ENCODE measurements around the gene PWP2.
"Not testable (repeated sequence)": the region's sequence is repeated elsewhere in the genome, so short reads cannot be mapped to it uniquely, and the experiment has no call there.

PWP2 gene

DNA sequence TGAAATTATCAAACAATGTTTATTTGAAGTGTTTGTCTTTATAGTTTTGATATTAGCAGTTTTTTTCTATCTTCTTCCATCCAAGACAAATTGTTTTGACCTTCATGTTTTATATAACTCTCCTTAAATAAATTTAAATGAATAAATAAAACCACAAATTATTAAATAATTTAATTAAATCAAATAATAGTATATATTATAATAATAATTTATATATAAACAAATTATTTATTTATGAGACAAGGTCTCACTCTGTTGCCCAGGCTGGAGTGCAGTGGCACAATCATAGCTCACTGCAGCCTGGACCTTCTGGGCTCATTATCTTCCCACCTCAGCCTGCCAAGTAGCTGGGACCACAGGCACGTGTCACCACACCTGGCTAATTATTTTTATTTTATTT, 12.4 kb upstream of the PWP2 start:
- no peak for TF ChIP-seq CTCF (IDR thresholded peaks at IDR 0.05; ENCODE audit: borderline replicate concordance, insufficient read depth, low read depth, low read length)
- H3K4me3 ChIP-seq (ENCODE audit: low read depth, low read length): no peak overlapping the region

DNA sequence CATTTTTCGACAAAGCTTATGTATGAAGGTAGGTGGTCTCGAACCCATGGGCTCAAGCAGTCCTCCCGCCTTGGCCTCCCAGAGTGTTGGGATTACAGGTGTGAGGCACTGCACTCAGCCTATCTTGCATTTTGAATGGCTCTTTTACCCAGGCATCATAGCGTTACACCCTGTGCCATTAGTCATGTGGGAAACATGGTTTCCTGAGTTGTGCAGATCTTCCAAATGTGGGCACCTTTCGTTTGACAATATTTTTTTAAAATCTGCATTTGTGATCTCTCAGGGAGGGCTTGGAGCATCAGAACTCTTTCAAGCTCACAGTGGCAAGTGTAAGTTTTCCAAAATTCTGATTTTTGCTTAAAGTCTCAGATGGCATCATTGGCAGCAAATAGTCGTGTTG, 8.7 kb upstream of the PWP2 start:
- not testable (repeated sequence) for H3K4me3 ChIP-seq (ENCODE audit: low read depth, low read length)

- H3K4me3 ChIP-seq (ENCODE audit: low read depth, low read length): not testable (repeated sequence)
These were observed 8.2 kb upstream of the PWP2 start for GRCh38 chr21:44098964-44099363.

DNA sequence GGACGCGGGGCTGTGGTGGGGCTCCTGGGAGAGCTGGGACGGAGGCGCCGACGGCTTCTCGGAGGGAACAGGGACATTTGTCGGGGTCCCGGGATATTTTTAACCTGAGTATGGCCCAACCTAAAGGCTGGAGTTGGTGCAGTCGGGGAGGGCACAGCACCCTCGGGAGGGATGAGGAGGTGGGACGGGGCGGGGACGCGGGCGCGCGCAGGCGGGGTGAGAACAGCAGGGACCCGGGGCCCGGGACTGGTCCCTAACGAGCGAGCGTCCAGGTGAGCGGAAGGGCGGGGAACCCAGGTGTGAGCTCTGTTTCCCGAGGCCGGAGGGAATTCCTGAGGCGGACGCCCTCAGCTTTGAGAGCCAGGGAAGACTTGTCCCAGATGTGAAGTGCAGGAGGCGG, 390 bp downstream of the PWP2 start:
- H3K4me3 ChIP-seq (ENCODE audit: low read depth, low read length): not testable (repeated sequence)

DNA sequence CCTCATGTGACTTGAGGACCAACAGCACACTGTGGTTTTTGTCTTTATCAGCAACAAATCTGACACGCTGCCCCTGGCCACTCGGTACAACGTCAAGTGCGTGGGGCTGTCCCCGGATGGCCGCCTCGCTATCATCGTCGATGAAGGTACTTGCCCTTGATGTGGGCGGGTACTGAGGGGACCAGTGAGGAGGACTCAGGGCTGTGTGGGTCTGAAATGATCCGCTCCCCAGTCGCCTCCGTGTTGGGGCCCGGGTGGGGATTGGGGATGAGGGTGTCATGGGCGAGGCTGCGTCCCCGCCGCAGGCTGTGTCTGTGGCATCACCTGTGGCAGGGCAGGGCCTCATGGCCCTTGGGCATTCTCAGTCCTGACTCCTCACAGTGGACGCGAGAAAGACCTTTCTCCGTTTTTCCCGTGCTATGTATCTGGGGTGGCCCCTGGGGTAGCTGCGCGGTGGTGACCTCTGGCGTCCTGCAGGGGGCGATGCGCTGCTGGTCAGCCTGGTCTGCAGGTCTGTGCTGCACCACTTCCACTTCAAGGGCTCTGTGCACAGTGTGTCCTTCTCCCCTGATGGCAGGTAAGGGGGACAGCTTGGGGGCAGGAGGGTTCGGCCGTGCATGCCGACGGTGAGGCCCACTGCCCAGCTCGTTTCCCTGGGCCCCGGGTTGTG, 6.6 kb downstream of the PWP2 start:
- not testable (repeated sequence) for H3K4me3 ChIP-seq (ENCODE audit: low read depth, low read length)

GRCh38 chr21:44122131-44122530, 14.9 kb downstream of the PWP2 start:
- H3K4me3 ChIP-seq (ENCODE audit: low read depth, low read length): not testable (repeated sequence)

- not testable (repeated sequence) for H3K4me3 ChIP-seq (ENCODE audit: low read depth, low read length)
These were observed 20.6 kb downstream of the PWP2 start for GRCh38 chr21:44127827-44128226.

DNA sequence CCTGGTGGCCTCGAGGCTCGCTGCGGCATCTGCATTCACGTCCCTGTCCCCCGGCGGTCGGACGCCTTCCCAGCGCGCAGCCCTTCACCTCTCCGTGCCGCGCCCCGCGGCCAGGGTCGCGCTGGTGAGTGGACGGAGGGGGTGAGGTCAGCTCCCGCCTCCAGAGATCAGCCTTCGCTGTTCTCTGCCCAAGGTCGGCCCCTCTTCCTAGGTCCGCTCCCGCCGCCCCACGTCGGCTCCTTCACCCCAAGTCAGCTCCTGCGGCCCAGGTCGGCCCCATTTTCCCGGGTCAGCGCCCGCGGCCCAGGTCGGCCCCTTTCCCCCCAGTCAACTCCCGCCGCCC, 26.5 kb downstream of the PWP2 start:
- not testable (repeated sequence) for H3K4me3 ChIP-seq (ENCODE audit: low read depth, low read length)

DNA sequence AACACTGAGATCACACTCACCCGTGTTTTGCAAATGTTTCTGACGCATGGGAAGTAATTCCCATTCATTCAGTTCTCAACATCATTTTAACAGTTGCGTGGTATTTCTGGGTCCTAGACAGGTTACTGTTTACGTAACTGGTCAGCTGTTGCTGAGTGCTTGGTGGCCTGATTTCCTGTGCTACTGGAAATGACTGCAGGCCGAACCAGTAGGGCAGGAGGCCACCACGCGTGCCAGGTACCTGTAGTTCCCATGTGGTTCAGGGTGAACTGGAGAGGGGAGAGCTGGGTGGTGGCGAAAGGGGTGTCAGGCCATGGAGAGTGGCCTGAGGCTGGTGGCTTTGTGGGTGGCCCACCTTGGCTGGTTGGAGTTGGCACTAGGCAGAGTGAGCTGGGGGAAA, 27.5 kb downstream of the PWP2 start:
- H3K4me3 ChIP-seq (ENCODE audit: low read depth, low read length): not testable (repeated sequence)

- not testable (repeated sequence) for H3K4me3 ChIP-seq (ENCODE audit: low read depth, low read length)
These were observed 30.8 kb downstream of the PWP2 start for GRCh38 chr21:44138039-44138438.

DNA sequence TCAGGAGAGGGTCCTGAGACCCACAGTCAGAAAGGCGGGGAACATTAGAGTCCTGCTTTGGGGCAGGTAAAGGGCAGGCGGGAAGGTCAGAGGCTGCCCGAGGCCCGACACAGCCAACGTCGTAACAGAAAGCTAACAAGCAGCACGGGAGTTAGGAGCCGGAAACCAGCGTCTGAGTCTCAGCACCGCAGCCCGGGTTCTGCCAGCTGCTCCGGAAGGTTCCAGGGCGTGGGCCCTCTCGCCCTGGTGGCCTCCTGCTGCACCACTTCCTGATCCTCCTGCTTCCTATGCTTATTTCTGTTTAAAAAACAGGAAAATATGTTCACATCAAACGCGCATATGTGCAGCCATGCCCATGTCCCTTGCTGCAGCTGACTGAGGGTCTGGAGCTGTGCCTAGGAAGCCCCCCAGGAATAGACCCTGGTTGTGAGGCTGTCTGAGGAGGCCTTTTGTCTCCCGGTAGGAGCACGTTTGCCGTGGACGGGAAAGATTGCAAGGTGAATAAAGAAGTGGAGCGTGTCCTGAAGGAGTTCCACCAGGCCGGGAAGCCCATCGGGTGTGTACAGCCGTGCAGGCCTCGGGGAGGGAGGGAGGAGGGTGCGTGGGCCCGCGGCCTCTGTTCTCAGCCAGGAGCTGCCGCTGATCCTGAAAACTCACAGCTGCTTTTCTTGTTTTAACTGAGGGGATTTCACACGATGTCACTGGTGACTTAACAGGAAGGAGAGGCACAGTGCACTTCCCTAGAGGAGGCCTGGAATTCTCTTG, 32.8 kb downstream of the PWP2 start:
- H3K4me3 ChIP-seq (ENCODE audit: low read depth, low read length): not testable (repeated sequence)

DNA sequence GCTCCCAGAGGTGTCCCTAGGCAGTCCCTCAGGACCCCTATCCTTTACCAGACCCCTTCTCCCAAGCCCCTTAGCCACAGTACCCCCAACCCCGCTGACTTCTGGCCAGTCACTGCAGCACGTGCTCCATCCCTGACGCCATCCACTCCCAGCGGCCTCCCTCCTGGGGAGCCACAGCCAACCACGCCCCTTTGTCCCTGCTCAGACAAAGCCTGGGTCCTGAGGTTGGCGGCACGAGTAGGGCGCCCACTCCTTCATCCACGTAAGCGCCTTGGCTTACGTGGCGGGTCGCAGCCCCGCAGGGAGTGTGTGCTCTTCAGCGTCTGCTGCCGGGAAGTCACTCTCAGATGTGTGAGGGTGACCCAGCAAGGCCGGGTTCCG, 33.3 kb downstream of the PWP2 start:
- H3K4me3 ChIP-seq (ENCODE audit: low read depth, low read length): not testable (repeated sequence)

DNA sequence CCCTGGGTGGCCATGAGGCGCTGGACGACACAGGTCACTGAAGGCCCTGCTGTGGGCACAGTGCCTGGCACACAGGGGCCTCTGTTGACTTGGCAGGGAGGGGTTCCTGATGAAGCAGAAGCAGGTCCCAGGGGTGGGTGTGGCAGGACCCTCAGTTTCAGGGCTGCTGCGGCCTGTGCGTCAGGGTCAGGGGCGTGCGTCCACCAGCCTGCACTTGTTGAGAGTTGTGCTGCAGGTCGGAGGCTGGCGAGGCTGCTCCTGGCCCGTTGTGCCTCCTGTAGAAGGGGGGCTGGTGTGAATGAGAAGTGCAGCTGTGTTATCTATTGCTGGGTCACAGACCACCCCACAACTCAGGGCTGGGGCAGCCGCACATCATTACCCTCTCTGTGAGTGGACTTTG, 35.3 kb downstream of the PWP2 start:
- H3K4me3 ChIP-seq (ENCODE audit: low read depth, low read length): not testable (repeated sequence)

GRCh38 chr21:44143380-44143779, 36.2 kb downstream of the PWP2 start:
- H3K4me3 ChIP-seq (ENCODE audit: low read depth, low read length): not testable (repeated sequence)

DNA sequence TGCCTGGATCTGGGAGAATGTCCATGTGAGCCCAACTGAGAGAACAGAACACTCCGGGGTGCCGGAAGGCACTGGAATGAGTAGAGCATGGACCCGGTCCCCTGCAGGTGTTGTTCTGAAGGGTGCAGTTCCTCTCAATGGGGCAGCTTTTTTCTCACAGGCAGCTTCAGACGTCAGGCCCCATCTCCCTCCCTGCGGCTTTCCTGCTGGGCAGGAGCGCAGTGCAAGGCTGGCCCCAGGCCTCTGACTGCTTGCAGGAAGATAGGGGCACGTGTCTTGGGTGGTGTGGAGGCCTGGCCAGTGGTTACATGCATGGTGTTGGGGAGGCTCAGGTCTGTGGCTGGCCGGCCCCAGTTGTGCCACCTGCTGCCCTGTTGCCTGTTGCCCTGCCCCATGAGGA, 36.8 kb downstream of the PWP2 start:
- H3K4me3 ChIP-seq (ENCODE audit: low read depth, low read length): not testable (repeated sequence)

DNA sequence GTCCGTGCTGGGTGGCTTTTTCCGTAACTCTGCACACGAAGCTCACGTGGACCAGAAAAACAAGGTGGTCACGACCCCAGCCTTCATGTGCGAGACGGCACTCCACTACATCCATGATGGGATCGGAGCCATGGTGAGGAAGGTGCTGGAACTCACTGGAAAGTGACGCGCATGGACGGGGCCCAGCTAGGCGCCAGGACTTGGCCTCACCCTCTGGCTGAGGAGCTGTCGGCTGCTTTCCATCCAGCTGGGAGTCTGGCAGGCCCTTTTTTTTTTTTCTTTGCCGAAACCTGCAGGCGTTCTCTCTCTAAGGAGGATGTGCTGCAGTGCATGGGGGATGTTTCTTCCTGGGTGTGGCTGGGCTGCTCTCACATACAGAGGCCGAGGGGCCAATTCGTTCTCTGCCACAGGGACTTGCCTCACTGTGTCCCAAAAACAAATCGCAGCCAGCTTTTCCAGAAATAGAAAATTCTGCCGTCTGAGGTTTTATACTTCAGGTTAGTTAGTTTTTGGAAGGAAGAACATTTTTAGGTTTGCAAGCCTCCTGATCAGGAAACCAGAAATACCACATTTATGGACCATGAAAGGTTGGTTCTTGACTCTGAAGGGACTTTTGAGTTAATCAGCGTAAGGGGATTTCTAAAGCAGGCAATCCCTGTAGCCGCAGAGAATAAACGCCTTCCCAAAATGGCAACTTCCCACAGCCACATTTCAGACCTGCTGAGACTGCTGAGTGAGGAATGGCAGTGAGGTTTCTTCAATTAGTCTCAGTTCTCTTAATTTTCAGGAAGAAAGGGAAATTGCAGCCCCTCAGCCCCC, 37.8 kb downstream of the PWP2 start:
- H3K4me3 ChIP-seq (ENCODE audit: low read depth, low read length): not testable (repeated sequence)

DNA sequence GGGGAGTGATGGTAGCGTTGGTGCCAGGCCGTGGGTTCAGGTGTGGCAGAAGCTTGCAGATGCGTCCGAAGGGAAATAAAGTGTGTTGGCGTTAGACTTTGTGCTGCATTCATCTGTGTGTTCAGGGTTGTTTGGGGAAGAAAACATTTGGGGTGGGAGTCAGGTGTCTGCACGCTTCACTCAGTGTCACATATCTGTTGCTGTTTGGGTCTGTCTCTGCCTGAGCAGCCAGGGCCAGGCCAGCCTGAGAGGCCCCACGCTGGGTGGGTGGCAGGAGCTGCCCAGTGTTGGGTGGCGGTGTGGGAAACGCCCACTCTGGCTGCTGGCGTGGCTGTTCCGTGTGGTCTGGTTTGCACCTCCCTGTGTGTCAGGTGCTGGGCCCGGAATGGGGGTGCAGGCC, 38.4 kb downstream of the PWP2 start:
- not testable (repeated sequence) for H3K4me3 ChIP-seq (ENCODE audit: low read depth, low read length)

DNA sequence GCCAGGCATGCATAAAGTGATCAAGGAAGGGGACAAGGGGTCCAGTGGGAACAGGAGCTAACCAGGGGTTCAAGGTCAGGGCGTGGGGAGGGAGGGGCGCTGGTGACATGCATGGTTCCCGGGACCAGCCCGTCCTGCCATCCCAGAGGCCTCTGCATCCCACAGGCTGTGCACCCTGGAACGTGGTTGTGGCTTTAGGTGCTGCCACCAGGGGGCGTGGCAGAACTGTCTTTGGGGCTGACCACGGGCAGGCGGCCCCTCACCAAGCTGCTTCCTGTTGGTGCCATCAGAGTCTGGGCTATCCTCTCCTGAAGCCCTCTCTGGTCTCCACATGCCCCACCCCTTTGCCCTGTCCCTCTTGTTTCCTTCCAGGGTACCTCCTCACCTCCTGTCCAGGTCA, 39.9 kb downstream of the PWP2 start:
- not testable (repeated sequence) for H3K4me3 ChIP-seq (ENCODE audit: low read depth, low read length)

DNA sequence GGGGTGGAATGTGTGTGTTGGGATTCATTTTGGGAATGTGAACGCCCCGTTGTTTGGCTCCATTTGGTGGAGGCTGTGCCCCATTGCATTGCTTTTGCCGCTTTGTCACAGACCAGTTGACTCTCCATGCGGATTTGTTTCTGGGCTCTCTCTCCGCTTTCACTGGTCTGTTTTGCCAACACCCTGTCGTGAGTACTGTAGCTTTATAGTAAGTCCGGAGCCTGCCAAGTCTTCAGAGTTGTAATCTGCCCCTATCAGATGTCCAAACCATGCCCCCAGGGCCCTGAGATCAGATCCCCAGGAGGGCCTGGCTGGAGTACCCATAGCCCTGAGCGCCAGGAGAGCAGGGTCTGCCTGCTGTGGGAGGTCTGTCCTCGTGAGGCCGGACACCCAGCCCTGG, 43.1 kb downstream of the PWP2 start:
- H3K4me3 ChIP-seq (ENCODE audit: low read depth, low read length): not testable (repeated sequence)
